DOHH2 (cell line): ENCODE measurements around the gene PEX11B.

Source experiments
- H3F3A ChIP-seq: fragments of 200-600 bp; sonication (generic), shearing (Covaris generic); 2 replicates; pipeline ENCODE4 v1.6.0; 2016; ENCODE audit warnings: antibody characterized with exemption, mild to moderate bottlenecking; ENCODE audit not compliant: control insufficient read depth, insufficient read depth
- H3K27ac ChIP-seq: fragments of 200-600 bp; sonication (generic); 2 replicates; pipeline ENCODE4 v1.5.1; 2014; ENCODE audit warnings: low read depth, mild to moderate bottlenecking, low read length, moderate library complexity
- H3K27me3 ChIP-seq: fragments of 200-600 bp; sonication (generic); 2 replicates; pipeline ENCODE4 v1.6.1; 2014; ENCODE audit warnings: mild to moderate bottlenecking, low read length, mixed read lengths; ENCODE audit not compliant: control insufficient read depth
- H3K36me3 ChIP-seq: fragments of 200-600 bp; sonication (generic); 2 replicates; pipeline ENCODE4 v1.6.1; 2014; ENCODE audit warnings: mild to moderate bottlenecking, low read length, moderate library complexity, mixed read lengths; ENCODE audit not compliant: control insufficient read depth
- H3K4me1 ChIP-seq: fragments of 200-600 bp; sonication (generic); 2 replicates; pipeline ENCODE4 v1.6.1; 2014; ENCODE audit warnings: mild to moderate bottlenecking, low read length, mixed read lengths; ENCODE audit not compliant: control insufficient read depth
- H3K4me2 ChIP-seq: fragments of 200-600 bp; sonication (generic); 2 replicates; pipeline ENCODE4 v1.6.0; 2014; ENCODE audit warnings: mild to moderate bottlenecking, low read length, moderate library complexity
- H3K4me3 ChIP-seq: fragments of 200-600 bp; sonication (generic); 2 replicates; pipeline ENCODE4 v1.5.1; 2014; ENCODE audit warnings: mild to moderate bottlenecking, low read length, mixed read lengths
- H3K79me2 ChIP-seq: fragments of 200-600 bp; sonication (generic); 2 replicates; pipeline ENCODE4 v1.6.1; 2014; ENCODE audit warnings: mild to moderate bottlenecking, low read length, mixed read lengths; ENCODE audit not compliant: control insufficient read depth
- H3K9me2 ChIP-seq: fragments of 200-600 bp; sonication (generic); replicated peaks from 2 replicates; pipeline ENCODE4 v1.6.1; 2014; ENCODE audit warnings: mild to moderate bottlenecking, low read length, mixed read lengths; ENCODE audit not compliant: control insufficient read depth
- H3K9me3 ChIP-seq: fragments of 200-600 bp; sonication (generic); 2 replicates; pipeline ENCODE4 v1.6.1; 2014; ENCODE audit warnings: antibody characterized with exemption, low read length, mixed read lengths; ENCODE audit not compliant: control insufficient read depth, insufficient read depth
- H4K20me1 ChIP-seq: fragments of 200-600 bp; sonication (generic); 2 replicates; pipeline ENCODE4 v1.6.0; 2014; ENCODE audit warnings: low read depth, mild to moderate bottlenecking, antibody characterized with exemption, low read length, moderate library complexity; ENCODE audit not compliant: control insufficient read depth, insufficient read depth
- EZH2phosphoT487 ChIP-seq: fragments of 200-600 bp; sonication (generic); IDR thresholded peaks from 2 replicates; pipeline ENCODE4 v1.6.1; 2017; ENCODE audit warnings: borderline replicate concordance, mild to moderate bottlenecking, antibody characterized with exemption, low read length, moderate library complexity, mixed read lengths
- TF ChIP-seq, protein P1 (sequence below): fragments of 200-600 bp; sonication (generic); IDR thresholded peaks from one replicate; pipeline ENCODE4 v1.5.1; 2014; ENCODE audit warnings: antibody characterized with exemption, mild to moderate bottlenecking, low read depth, low read length; ENCODE audit not compliant: poor library complexity, severe bottlenecking

The PEX11B gene

DNA sequence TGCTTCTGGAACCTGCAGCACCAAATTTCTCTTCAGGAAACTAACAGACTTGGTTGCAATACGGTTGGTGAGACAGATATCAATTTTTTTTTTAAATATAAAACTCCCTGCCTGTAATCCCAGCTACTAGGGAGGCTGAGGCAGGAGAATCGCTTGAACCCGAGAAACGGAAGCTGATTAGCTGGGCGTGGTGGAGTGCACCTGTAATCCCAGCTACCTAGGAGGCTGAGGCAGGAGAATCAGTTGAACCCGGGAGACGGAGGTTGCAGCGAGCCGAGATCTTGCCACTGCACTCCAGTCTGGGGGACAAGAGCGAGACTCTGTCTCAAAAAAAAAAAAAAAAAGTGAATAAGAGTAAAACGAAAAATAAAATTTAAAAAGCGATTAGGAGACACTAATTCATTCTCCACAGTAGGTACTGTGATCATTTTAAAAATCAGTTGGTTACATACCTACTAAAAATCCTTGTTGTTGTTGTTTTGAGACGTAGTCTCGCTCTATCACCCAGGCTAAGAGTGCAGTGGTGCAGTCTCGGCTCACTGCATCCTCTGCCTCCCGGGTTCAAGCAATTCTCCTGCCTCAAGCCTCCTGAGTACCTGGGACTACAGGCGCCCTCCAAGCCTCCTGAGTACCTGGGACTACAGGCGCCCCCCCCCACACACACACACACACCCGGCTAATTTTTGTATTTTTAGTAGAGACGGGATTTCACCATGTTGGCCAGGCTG, 9.6 kb upstream of the PEX11B start:
- Histone ChIP-seq H3F3A (peaks cover 33% of the 10 kb centered on the region), H3K9me2 (no peaks in the 10 kb centered on the region), H4K20me1 (peaks cover 8% of the 10 kb centered on the region; the same call in 1 of the 2 replicates), H3K9me3 (no peaks in the 10 kb centered on the region), H3K4me3 (peak overlapping the region; percentile 87), H3K27me3 (no peaks in the 10 kb centered on the region), H3K4me2 (peak overlapping the region; percentile 83), H3K79me2 (peaks cover 29% of the 10 kb centered on the region), H3K36me3 (peaks cover 33% of the 10 kb centered on the region), H3K4me1 (peaks cover 30% of the 10 kb centered on the region), H3K27ac (peak overlapping the region; percentile 86)
- TF ChIP-seq EZH2phosphoT487 = no peak
- TF ChIP-seq, protein P1, sequence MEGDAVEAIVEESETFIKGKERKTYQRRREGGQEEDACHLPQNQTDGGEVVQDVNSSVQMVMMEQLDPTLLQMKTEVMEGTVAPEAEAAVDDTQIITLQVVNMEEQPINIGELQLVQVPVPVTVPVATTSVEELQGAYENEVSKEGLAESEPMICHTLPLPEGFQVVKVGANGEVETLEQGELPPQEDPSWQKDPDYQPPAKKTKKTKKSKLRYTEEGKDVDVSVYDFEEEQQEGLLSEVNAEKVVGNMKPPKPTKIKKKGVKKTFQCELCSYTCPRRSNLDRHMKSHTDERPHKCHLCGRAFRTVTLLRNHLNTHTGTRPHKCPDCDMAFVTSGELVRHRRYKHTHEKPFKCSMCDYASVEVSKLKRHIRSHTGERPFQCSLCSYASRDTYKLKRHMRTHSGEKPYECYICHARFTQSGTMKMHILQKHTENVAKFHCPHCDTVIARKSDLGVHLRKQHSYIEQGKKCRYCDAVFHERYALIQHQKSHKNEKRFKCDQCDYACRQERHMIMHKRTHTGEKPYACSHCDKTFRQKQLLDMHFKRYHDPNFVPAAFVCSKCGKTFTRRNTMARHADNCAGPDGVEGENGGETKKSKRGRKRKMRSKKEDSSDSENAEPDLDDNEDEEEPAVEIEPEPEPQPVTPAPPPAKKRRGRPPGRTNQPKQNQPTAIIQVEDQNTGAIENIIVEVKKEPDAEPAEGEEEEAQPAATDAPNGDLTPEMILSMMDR = no peak

DNA sequence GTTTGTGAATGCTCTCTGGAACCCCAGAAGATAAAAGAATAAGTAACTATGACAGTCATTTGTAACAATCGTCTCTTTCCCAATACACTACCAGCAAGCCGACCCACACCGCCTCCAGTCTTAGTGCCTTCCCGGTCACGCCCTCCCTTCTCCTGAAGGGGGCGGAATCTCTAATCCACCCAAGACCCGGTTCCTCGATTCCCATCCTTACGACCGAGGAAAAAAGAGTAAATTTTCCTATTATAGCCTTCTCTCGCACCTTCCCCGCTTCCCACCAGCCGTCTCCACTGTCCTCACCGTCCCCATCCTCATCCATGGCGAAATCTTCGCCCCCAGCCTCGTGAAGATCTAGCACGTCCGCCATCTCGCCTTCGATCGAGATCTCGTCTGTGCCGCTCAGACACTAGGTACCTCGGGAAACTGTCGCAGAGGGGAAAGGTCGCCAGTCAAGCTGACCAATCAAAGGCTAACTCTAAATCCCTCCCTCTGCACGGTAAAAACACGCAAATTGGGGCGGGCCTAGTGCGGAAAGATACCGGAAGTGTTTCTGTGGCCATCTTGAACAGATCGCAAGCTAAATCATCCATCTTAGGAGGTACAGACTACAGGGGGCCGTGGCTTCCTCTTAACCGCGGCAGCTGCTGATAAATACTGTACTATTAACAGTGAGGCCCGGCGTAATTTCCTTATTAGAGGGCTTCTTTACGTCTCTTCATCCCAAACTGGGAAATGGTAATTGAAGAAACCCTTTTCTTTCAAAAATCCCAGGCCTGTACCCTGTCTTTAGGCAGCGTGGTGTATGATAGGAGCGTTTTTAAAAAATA, 8.8 kb upstream of the PEX11B start, which contains the start of gene RBM8A:
TSS of gene RBM8A (minus strand) at position 422 of the 824 bp plus-strand sequence. CDS start at position 364, 58 bp downstream.
- Histone ChIP-seq H3K9me2 (no peaks in the 10 kb centered on the region), H3K79me2 (peaks cover 29% of the 10 kb centered on the region), H3K27ac (peak within 1 kb of the TSS; percentile 86), H3K36me3 (peaks cover 36% of the 10 kb centered on the region), H3K9me3 (no peaks in the 10 kb centered on the region), H3F3A (peaks cover 38% of the 10 kb centered on the region), H3K27me3 (no peaks in the 10 kb centered on the region), H3K4me2 (peak within 1 kb of the TSS; percentile 83), H3K4me1 (peaks cover 22% of the 10 kb centered on the region), H3K4me3 (peak within 1 kb of the TSS; percentile 87), H4K20me1 (peaks cover 8% of the 10 kb centered on the region; the same call in 1 of the 2 replicates)
- no peak for TF ChIP-seq EZH2phosphoT487
- TF ChIP-seq, protein P1 = peak; percentile 87

DNA sequence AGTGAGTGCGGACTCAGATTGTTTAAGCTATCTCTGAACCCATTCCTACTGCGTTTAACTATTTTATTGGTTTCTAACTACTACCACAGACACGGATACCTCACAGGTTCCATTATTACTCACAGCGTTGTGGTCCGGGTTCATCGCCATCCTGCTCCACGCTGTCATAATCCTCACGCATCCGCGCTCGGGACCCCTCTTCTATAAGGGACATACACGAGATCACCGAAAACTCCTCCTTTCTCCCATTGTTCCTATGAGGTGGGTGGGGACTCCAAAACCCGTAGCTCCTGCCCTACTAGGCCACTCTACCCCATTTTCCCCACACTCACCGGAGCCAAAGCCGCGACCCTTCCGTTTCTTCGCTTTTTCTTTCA, 8.2 kb upstream of the PEX11B start:
- Histone ChIP-seq H3K9me3 (no peaks in the 10 kb centered on the region), H3K36me3 (peaks cover 38% of the 10 kb centered on the region), H3F3A (peaks cover 41% of the 10 kb centered on the region), H3K79me2 (peaks cover 29% of the 10 kb centered on the region), H3K4me1 (peaks cover 16% of the 10 kb centered on the region), H4K20me1 (peaks cover 8% of the 10 kb centered on the region; the same call in 1 of the 2 replicates), H3K9me2 (no peaks in the 10 kb centered on the region), H3K4me2 (peak overlapping the region; percentile 83), H3K27ac (peak overlapping the region; percentile 86), H3K4me3 (peak overlapping the region; percentile 87), H3K27me3 (no peaks in the 10 kb centered on the region)
- no peak for TF ChIP-seq EZH2phosphoT487
- TF ChIP-seq, protein P1 = no peak
